ENCODE results near the gene CAPN9.
A peak's percentile ranks its signal among the peaks of the same experiment; 100 is the strongest.
"Not testable (repeated sequence)": the region's sequence is repeated elsewhere in the genome, so short reads cannot be mapped to it uniquely, and the experiment has no call there.

CAPN9 gene

DNA sequence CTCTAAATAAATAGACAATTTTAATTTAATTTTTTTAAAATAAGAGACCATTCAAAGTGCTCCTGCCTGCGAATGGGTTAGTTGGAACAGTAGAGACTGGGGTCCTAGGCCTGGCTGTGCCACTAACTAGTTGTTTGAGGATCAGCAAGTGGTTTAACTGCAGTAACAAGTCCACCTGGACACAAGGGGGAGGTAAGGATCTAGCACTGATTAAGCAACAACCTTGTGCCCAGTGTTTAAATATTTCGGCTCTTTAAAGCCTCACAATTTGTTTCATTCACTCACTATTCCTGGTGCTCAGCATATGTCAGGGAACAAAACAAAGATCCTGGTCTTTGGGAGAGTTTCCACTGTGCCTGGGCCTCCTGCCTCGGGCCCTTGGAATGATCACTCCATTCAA, 31.7 kb upstream of the CAPN9 start:
- H3K4me3 ChIP-seq (ENCODE audit: control insufficient read depth, low read depth, low read length): no peak overlapping the region
- TF ChIP-seq, protein P1, sequence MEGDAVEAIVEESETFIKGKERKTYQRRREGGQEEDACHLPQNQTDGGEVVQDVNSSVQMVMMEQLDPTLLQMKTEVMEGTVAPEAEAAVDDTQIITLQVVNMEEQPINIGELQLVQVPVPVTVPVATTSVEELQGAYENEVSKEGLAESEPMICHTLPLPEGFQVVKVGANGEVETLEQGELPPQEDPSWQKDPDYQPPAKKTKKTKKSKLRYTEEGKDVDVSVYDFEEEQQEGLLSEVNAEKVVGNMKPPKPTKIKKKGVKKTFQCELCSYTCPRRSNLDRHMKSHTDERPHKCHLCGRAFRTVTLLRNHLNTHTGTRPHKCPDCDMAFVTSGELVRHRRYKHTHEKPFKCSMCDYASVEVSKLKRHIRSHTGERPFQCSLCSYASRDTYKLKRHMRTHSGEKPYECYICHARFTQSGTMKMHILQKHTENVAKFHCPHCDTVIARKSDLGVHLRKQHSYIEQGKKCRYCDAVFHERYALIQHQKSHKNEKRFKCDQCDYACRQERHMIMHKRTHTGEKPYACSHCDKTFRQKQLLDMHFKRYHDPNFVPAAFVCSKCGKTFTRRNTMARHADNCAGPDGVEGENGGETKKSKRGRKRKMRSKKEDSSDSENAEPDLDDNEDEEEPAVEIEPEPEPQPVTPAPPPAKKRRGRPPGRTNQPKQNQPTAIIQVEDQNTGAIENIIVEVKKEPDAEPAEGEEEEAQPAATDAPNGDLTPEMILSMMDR (conservative IDR thresholded peaks at IDR 0.05; ENCODE audit: control insufficient read depth, insufficient read depth, low read depth, low read length): peak; percentile 8
- DNase-seq (ENCODE audit: low read depth): peak; percentile 8

DNA sequence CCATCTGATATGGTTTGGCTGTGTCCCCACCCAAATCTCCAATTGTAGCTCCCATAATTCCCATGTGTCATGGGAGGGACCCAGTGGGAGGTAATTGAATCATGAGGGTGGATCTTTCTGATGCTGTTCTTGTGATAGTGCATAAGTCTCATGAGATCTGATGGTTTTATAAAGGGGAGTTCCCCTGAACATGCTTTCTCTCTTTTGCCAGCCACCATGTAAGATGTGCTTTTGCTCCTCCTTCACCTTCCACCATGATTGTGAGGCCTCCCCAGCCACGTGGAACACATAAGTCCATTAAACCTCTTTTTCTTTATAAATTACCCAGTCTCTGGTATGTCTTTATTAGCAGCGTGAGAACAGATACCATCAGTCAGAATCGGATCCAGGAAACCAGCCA, 30.7 kb upstream of the CAPN9 start:
- not testable (repeated sequence) for DNase-seq (ENCODE audit: low read depth); H3K4me3 ChIP-seq (ENCODE audit: control insufficient read depth, low read depth, low read length)

DNA sequence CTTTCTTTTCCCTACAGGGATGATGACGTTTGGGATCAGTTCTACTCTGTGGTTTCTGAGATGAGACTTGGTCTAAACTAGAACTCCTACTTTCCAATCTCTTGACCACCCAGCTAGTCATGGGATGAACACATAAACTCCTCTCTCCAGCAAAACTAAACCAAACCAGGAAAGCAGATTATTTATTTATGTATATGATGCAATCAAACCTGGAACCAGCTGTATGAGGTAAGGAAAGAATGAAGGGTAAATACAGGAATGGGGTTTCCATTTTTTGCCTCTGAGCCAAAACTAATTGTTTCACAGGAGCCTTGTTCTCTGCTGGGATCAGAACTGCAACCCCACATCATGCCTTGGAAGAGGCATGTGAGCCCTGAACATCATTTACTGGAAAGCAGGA, 29.9 kb upstream of the CAPN9 start:
- peak; percentile 20 for DNase-seq (ENCODE audit: low read depth)
- TF ChIP-seq, protein P1 (conservative IDR thresholded peaks at IDR 0.05; ENCODE audit: control insufficient read depth, insufficient read depth, low read depth, low read length): no peak
- no peak overlapping the region for H3K4me3 ChIP-seq (ENCODE audit: control insufficient read depth, low read depth, low read length)

DNA sequence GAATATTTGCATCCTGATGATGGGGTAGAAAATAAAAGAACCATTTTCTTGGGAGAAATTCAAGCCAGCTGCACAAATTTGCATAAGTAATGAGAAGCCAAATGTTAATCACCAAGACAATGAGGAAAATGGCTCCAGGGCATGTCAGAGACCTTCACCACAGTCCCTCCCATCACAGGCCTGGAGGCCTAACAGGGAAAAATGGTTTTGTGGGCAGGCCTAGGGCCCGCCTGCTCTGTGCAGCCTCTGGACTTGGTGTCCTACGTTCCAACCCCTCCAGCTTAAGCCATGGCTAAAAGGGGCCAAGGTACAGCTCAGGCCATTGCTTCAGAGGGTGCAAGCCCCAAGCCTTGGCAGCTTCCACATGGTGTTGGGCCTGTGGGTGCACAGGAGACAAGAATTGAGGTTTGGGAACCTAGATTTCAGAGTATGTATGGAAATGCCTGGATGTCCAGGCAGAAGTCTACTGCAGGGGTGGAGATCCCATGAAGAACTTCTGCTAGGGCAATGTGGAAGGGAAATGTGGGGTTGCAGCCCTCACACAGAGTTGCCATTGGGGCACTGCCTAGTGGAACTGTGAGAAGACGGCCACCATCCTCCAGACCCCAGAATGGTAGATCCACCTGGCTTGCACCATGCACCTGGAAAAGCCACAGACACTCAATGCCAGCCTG, 25.2 kb upstream of the CAPN9 start:
- H3K4me3 ChIP-seq (ENCODE audit: control insufficient read depth, low read depth, low read length); DNase-seq (ENCODE audit: low read depth): not testable (repeated sequence)

DNA sequence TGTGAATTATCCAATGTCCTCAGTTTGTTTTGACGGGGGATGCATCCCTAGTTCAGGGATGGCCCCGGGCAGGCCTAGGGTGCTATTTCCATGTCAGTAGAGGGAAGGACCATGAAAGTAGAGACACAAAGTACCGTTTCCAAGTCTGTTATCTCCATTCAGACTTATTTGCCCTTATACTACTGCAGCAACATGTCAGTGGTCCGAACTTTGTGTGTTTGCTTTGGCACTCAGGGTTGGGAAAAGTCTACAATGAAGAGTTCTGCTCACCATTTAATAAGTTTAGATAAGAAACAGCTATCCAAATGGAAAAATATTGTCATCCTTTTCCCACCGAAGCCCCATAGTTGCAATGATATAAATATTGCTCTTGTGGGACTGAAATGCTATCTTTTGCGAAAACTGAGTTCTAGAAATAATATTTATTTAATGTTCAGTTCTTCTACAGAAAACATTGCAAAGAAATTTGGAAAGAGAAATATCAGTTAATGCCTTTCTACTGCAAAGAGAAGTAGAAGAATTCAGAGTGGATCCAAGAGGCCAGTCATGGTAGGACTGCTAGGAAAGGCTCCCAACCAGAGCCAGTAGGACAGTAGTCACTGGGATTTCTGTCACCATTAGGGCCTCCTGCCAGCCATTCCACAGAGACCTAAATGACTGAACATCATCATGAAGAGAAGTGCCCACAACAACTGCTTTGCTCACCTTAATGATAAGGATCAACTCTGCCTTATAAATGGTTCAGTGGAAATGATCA, 21.8 kb upstream of the CAPN9 start:
- TF ChIP-seq, protein P1 (conservative IDR thresholded peaks at IDR 0.05; ENCODE audit: control insufficient read depth, insufficient read depth, low read depth, low read length): no peak
- no peak overlapping the region for H3K4me3 ChIP-seq (ENCODE audit: control insufficient read depth, low read depth, low read length)
- DNase-seq (ENCODE audit: low read depth): no peak

DNA sequence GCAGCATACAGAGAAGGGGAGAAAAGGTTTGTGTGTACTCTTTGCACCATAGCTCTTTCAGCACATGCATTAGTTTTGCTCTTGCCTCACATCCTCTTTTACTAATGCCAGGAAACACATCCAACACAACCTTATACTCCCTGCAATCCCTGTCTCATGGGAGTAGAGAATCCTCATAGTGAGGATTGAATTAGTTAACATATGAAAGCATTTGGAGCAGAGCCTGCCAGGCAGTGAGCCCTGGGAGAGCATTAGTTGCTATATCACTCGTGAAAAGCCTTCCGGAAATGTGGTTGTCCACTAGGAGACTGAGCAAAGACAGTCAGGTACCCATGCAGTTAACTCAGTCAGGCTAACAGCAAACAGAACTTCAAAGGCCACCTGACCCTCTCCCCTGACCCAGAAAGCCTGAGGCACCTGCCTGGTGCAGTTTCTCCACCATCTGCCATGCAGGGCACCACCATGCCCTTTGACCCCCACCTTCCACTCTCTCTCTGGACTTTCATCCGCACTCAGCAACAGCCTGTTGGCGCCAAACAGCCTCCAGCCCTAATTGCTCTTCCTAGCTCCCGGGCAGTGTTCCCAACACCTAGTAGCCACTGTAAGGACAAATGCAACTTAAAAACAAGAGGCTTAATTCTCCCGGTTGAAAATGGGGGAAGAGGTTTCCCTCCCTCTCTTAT, 18.3 kb upstream of the CAPN9 start:
- DNase-seq (ENCODE audit: low read depth): peak; percentile 80
- TF ChIP-seq, protein P1 (conservative IDR thresholded peaks at IDR 0.05; ENCODE audit: control insufficient read depth, insufficient read depth, low read depth, low read length): no peak
- H3K4me3 ChIP-seq (ENCODE audit: control insufficient read depth, low read depth, low read length): no peak overlapping the region

DNA sequence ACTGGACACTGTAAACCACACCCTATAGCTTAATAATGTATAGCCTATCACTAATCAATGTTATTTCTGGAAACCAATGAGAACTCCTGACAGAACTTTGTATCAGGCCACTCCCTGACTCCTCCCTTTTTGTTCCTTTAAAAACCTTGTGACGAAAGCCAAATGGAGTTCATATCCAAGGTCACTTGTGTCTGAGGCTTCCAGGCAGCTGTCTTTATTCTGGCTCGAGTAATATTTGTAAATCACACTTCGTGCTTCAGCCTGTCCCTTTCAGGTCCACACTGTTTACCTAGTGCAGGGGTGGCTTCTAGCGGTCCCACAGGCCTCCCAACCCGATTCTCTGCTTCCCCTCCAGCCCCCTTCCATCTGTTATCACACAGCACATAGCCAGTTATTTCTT, 16.2 kb upstream of the CAPN9 start:
- no peak for DNase-seq (ENCODE audit: low read depth)
- no peak overlapping the region for H3K4me3 ChIP-seq (ENCODE audit: control insufficient read depth, low read depth, low read length)
- TF ChIP-seq, protein P1 (conservative IDR thresholded peaks at IDR 0.05; ENCODE audit: control insufficient read depth, insufficient read depth, low read depth, low read length): no peak
